ENCODE measurements around the gene FZD8.
"Not testable (repeated sequence)": the region's sequence is repeated elsewhere in the genome, so short reads cannot be mapped to it uniquely, and the experiment has no call there.

FZD8 gene, protein sequence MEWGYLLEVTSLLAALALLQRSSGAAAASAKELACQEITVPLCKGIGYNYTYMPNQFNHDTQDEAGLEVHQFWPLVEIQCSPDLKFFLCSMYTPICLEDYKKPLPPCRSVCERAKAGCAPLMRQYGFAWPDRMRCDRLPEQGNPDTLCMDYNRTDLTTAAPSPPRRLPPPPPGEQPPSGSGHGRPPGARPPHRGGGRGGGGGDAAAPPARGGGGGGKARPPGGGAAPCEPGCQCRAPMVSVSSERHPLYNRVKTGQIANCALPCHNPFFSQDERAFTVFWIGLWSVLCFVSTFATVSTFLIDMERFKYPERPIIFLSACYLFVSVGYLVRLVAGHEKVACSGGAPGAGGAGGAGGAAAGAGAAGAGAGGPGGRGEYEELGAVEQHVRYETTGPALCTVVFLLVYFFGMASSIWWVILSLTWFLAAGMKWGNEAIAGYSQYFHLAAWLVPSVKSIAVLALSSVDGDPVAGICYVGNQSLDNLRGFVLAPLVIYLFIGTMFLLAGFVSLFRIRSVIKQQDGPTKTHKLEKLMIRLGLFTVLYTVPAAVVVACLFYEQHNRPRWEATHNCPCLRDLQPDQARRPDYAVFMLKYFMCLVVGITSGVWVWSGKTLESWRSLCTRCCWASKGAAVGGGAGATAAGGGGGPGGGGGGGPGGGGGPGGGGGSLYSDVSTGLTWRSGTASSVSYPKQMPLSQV

DNA sequence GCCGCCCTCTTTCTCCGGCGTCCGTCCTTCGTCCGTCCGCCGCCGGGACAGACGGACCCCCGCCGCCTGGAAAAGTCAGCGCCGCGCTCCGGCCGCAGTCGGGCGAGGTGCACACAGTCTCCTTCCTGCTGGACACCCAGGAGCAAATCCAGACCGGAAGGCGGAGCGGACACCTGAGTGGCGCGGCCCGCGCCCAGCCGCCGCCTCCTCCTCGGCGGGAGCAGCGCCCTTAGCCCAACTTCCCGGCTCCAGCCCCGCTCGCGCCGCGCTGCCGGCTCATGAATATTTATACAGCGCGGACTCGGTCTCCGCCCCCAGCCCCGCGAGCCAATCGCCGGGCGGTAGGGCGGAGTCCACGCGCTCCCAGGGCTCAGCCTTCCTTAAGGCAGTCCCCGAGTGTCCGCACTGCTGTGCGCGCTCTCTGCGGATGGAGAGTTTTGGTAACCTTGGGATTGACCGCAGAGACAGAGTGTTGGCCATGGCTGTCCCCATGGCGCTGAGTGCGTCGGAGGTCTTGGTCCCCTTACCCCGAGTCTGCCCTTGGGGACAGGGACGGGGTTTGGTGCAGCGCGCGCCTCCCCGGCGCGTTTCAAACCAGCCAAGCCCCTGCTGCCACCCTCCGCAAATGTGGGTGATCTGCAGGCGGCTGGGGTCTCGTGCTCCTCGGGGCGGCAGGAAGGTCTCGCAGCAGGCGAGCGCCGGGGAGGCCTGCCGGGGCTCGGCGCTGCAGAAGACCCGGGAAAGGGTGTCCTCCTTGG, at the start of gene FZD8:
Gene FZD8, minus strand, starts transcription at position 262 of the 758 bp plus-strand sequence. CDS start 867 bp downstream, outside the sequence.
- peak; percentile 86 for DNase-seq (ENCODE audit: low read depth)
- TF ChIP-seq, protein P1, sequence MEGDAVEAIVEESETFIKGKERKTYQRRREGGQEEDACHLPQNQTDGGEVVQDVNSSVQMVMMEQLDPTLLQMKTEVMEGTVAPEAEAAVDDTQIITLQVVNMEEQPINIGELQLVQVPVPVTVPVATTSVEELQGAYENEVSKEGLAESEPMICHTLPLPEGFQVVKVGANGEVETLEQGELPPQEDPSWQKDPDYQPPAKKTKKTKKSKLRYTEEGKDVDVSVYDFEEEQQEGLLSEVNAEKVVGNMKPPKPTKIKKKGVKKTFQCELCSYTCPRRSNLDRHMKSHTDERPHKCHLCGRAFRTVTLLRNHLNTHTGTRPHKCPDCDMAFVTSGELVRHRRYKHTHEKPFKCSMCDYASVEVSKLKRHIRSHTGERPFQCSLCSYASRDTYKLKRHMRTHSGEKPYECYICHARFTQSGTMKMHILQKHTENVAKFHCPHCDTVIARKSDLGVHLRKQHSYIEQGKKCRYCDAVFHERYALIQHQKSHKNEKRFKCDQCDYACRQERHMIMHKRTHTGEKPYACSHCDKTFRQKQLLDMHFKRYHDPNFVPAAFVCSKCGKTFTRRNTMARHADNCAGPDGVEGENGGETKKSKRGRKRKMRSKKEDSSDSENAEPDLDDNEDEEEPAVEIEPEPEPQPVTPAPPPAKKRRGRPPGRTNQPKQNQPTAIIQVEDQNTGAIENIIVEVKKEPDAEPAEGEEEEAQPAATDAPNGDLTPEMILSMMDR (conservative IDR thresholded peaks at IDR 0.05; ENCODE audit: control insufficient read depth, insufficient read depth, low read depth, low read length): no peak
- peak within 1 kb of the TSS; percentile 62 for H3K4me3 ChIP-seq (ENCODE audit: control insufficient read depth, low read depth, low read length)

DNA sequence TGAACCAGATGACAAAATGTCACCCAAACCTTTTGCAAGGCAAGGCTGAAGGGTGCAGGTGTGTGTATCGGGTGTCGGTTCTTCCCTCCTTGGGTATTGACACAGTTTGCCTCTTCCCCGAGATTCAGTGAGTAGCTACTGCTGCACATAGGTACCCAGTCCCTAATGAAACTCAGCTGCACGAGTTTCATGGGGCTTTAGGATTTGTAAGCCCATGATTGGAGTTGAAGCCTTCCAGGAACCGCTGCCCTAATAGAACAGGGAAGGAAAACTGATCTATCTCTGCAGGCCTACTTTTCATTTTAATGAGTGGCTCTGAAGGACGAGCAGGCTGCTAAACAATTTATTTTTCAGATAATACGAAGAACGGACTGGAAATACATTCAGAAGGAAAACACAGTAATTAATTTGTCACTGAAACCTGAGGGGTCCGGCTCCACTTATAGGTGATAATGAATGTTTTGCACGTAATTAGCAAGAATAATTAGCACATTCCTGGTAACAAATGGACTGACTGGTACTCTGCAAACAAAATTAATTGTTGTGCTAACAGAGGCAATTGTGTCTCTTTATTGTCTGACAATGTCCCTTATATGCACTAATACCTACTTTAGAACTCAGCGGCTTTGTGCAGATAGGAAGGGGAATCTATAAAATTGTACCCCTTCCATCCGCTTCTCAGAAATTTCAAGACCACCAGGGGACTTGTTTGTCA, 49.6 kb upstream of the FZD8 start:
- TF ChIP-seq, protein P1 (conservative IDR thresholded peaks at IDR 0.05; ENCODE audit: control insufficient read depth, insufficient read depth, low read depth, low read length): no peak
- DNase-seq (ENCODE audit: low read depth): no peak
- no peak overlapping the region for H3K4me3 ChIP-seq (ENCODE audit: control insufficient read depth, low read depth, low read length)

DNA sequence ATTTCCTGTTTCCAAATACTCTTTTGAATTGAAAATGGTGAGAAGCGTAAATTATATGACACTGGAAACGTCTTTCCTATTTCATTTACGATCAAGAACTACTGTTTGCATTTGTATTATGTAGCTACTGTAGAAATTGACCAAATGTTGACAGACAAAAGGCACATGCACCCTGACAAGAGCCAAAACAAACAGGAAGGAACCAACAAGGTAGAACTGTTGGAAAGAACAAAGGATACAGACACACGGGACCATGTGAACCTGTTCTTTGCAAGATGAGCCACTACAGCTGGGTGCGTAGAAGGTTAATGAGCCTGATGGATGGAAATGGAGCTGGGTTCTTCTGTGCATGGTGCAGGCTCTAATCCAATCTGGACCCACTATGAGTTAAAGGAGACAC, 48.4 kb upstream of the FZD8 start:
- no peak for DNase-seq (ENCODE audit: low read depth)
- TF ChIP-seq, protein P1 (conservative IDR thresholded peaks at IDR 0.05; ENCODE audit: control insufficient read depth, insufficient read depth, low read depth, low read length): no peak
- H3K4me3 ChIP-seq (ENCODE audit: control insufficient read depth, low read depth, low read length): no peak overlapping the region

DNA sequence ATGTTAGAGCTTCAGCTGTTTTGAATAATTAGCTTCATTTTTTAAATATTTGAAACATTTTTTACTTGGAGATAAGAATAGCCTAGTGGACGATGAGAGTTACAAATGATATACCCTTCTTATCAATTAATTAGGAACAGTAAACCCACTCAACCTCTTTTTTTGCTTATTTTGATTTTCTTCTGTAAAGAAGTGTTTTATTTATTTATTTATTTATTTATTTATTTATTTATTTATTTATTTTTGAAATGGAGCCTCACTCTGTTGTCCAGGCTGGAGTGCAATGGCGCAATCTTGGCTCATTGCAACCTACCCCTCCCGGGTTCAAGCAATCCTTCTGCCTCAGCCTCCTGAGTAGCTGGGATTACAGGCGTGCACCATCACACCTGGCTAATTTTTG, 43.8 kb upstream of the FZD8 start:
- DNase-seq (ENCODE audit: low read depth); H3K4me3 ChIP-seq (ENCODE audit: control insufficient read depth, low read depth, low read length): not testable (repeated sequence)

DNA sequence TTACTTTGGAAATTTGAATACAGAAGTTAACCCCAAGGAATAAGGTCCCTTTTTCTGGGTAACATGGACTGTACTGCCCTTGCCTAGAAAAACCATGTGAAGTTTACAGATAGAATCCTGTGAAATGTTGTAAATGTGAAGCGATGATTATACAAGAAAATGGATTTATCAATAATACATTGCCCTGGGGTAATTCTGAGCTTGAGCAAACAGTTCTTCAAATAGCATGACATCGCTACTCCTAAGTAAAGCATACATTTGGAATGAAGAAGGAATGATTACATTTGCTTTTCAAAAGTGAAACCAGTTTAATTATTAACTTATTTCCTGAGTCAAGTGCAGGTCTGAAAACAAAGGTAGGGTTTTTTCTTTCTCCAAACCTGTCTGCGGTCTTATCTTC, 43.3 kb upstream of the FZD8 start:
- TF ChIP-seq, protein P1 (conservative IDR thresholded peaks at IDR 0.05; ENCODE audit: control insufficient read depth, insufficient read depth, low read depth, low read length): no peak
- no peak for DNase-seq (ENCODE audit: low read depth)
- H3K4me3 ChIP-seq (ENCODE audit: control insufficient read depth, low read depth, low read length): no peak overlapping the region

DNA sequence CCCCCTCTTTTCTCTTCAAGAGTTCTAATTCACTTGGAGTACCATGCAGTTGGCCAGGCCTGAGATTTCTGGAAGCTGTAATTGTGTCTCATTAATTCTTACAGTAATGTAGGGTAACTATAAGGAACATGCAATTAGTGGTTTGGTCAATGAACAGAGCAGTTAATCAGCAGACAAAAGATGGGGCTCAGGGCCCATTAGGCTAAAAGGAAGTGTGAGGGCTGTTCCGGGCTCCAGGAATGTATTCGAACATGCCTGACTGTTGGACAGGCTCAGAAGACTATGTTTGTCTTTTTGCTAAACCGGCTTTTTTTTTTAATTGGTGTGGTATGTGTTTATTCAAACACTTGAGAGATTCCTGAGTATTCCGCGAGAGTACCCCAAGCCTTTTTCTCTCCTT, 42.5 kb upstream of the FZD8 start:
- H3K4me3 ChIP-seq (ENCODE audit: control insufficient read depth, low read depth, low read length): no peak overlapping the region
- TF ChIP-seq, protein P1 (conservative IDR thresholded peaks at IDR 0.05; ENCODE audit: control insufficient read depth, insufficient read depth, low read depth, low read length): no peak
- no peak for DNase-seq (ENCODE audit: low read depth)
